Fibroblast of skin of right quadriceps (primary cell): ENCODE data around the gene TERB1.
"Not testable (repeated sequence)": the region's sequence is repeated elsewhere in the genome, so short reads cannot be mapped to it uniquely, and the experiment has no call there.

Experiments used
- DNase-seq: peaks from one replicate; pipeline ENCODE4 v3.0.0-alpha.2; 2013

The TERB1 gene

DNA sequence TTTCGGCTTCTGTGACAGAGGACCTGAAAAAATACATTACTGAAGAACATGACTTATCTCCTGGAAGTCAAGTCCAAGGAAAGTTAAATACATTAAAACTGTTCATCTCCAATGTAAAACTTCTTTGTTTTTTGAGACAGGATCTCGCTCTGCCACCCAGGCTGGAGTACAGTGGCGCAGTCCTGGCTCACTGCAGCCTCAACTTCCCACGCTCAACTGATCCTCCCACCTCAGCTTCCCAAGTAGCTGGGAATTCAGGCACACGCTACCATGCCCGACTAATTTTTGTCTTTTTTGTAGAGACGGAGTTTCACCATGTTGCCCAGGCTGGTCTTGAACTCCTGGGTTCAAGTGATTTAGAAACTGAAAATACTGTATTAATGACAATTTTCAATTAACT, 9.7 kb upstream of the TERB1 start:
- DNase-seq: no peak

DNA sequence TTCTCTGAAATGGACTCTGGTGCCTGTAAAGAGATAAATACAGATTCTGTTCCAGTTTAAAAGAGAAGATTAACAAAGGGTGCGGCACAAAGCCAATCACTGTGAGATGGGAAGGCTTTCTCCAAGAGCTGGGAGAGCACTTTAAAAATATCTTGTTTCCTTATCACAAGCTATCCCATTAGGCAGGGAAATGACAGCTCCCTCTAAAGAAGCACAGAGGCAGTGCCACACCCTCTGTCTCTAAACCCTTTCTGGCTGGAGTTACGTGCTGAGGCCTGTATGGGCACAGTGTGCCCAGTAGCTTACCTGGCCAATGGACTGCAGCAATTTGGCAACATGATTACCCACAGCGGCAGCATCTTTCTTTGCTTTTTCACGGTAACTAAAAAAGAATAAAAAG, 9.0 kb upstream of the TERB1 start:
- DNase-seq: no peak

DNA sequence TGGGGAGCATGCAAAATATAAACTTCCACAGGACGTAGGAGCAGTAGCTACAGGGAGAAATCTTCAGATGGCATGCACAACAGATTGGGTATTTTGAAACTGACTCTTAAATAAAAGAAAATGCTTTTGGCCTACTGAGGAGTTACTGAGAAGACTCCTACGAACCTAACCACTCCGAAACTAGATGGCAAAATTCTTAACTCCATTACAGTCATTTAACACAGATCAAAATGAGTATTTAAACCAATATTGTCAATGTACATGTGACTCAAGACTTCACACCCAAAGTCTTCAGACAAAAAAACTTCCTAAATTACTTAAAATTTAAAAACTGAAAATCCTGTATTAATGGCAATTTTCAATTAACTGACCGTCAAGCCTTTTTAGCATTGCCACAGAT, 8.4 kb upstream of the TERB1 start:
- no peak for DNase-seq

DNA sequence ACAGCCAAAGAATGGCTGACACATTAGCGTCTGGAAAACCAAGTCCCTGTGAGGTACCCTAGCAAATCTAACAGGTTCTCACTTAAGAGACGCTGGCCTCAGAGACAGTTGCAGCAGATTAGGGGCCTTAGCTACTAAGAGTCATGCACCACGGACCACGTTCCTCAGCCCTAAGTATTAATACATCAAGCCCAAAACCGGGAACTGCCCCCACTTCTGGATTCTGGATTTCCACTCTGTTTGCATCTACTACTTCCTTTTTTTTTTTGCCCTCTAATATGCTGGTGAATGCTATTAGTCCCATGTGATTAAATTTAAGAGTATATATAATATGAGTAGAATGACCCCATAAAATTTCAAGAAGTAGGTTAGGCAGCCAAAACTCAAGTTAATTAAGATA, 775 bp upstream of the TERB1 start:
- no peak for DNase-seq

DNA sequence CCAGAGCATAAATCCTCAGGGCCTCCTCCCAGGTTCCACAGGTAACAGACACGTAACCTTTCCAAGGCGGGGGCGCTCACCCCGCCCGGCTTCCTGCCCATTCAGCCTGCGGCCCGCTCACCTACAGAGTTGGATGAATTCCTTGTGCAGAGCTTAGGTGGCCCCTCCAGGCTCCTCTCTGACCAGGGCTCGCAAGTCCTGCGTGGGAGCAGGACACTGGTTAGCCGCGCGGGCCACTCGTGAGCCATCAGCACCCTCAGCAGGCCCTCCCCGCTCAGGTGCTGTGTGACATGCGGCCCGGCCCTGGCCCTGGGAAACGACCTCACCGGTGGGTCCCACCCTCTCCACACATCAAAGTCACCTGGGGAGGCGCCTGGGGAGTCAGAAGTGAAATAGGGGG, 528 bp downstream of the TERB1 start:
- DNase-seq: no peak

DNA sequence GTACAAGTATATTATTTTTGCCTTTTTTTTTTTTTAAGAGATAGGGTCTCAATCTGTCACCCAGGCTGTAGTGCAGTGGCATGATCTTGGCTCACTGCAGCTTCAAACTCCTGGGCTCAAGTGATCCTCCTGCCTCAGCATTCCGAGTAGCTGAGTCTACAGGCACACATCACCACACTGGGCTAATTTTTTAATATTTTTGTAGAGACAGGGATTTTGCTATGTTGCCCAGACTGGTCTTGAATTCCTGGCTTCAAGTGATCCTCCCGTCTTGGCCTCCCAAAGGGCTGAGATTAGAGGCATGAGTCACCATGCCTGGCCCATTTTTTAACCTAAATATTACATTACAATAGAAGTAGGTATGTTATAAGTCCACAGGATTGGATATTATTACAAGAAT, 3.2 kb downstream of the TERB1 start:
- DNase-seq: peak; percentile 40

DNA sequence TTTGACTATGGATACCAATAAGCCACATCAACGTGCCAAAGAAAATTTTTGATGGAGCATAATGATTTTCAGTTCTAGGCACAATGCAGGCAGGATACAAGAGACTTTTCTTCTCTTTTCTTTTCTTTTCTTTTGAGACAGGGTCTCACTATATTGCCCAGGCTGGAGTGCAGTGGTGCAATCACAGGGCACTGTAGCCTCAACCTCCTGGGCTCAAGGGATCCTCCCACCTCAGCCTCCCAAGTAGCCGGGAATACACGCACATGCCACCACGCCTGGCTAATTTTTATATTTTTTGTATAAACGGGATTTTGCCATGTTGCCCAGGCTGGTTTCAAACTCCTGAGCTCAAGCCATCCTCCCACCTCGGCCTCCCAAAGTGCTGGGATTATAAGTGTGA, 7.4 kb downstream of the TERB1 start:
- DNase-seq: not testable (repeated sequence)

DNA sequence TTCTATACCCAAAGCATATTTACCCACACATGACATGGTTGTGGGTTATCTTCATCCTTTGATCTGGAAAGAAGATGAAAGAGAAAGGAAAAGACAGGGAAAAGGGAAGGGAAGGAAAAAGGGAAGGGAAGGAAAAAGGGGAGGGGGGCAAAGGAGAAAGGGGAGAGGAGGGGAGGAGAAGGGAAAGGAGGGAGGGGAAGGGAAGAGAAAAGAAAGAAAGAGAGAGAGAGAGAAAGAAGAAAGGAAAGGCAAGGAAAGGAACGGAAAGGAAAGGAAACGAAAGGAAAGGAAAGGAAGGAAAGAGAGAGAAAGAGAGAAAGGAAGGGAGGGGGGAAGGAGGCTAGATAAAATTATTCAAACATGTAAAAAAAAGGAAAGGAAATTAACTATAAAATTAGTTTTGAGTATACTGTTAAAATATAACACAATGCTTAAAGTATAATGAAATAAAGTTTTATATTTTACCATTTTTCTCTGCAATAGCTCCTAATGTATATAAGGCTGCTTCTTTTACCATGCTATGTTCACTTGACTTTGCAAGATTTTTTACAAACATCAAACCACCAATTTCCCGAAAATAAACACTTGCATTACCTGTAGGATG, 11.2 kb downstream of the TERB1 start:
- DNase-seq: no peak

DNA sequence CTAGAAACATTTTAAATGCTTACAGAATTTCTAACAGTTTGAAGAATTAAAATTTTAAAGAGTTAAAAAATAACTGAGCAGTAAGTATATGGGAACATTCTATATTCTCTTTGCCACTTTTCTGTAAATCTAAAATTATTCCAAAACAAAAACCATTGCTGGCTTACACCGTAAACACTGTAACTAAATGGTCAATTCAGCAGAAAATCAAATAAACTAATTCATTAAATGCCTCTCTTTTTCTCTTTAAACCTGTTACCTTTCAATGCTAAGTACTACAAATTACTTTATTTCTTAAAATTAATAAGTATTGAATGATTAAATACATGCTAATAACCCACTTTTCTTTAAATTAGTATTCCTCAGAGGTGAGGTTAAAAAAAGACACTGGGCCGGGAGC, 14.0 kb downstream of the TERB1 start:
- DNase-seq: no peak

DNA sequence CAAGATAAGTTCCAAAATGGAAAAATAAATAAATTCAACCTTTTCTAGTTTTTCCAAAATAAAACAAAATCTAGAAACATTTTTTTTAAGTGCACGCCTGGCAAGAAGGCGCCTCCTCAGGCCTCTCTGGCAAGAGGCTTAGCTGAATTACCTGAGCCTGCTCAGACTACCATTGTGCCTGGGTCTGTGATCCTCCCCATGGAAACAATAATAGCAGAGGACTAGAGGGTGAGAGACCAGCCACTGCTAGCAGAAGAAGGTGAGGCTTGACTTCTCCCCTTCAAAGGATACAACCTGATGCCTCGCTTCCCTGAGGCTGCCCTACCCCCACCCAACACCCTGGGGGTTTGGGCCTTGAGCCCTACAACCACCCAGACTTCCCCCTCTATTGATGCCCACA, 14.8 kb downstream of the TERB1 start:
- no peak for DNase-seq

DNA sequence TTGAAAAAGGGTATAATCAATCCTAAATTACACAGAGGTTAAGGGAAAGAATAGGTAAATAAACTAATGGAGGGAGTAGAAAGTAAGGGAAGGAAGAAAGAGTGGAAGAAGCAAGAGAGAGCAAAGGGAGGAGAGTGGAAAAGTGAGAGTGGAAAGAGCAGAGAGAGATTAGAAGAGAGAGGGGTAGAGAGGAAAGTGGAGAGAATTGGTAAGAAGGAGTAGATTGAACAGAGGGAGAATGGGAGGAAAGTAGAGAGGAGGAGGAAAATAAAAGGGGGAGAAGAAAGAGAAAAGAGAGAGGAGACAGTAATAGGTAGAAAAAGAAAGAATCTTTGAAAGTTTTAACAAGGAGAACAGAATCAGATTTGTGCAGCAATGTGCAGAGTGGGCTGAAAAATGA, 24.9 kb downstream of the TERB1 start:
- no peak for DNase-seq

DNA sequence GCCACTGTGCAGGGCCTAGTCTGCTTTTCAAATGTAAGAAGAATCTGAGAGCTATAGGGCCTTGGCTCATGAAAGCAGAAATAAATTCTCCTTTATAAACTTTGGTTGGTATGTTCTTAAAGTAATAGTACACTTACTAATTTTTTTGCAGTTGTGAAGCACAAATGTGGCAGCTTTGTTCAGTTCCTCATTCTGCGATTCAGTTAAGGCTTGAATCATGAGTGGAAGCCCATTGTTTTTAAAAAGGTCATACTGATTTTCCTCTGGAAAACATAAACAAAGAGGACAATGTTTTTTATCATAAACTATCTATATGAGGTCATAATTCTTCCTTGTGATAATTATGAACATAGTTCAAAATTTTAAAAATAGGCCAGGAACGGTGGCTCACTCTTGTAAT, 26.4 kb downstream of the TERB1 start:
- DNase-seq: no peak

DNA sequence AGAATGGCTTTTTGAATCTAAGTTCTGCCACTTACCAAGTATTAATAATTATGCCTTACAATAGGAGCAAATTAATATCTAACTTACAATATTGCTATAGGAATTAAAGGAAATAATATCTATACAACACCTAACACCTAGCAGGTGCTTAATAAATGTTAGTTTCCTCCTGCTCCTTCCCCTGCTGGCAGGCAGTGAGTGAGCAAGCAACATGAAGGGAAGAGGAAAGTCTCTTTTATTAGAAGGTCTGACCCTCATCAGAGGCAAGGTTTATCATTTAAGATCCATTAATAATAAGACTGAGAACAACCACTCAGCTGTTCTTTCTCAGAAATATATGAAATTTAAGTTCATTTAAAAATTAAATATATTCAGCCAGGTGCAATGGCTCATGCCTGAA, 43.3 kb downstream of the TERB1 start:
- DNase-seq: no peak

DNA sequence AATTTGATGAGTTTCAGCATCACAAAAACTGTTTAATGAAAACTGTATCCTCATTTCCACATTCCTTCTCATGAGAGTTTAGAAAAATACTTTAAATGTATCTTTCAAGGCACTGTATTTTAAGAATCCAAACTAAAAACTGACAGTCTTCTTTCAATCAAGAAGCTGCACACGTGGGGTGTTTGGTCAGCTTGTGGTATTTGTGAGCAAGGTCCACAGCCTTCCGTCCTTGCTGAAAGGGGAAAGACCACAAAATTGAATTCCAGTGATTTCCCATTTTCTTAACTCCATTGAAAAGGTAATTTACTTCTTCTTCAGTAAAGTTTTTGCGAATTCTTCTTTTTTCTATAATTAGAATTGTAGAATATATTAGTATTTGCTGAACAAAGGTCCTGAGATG, 46.6 kb downstream of the TERB1 start:
- no peak for DNase-seq

DNA sequence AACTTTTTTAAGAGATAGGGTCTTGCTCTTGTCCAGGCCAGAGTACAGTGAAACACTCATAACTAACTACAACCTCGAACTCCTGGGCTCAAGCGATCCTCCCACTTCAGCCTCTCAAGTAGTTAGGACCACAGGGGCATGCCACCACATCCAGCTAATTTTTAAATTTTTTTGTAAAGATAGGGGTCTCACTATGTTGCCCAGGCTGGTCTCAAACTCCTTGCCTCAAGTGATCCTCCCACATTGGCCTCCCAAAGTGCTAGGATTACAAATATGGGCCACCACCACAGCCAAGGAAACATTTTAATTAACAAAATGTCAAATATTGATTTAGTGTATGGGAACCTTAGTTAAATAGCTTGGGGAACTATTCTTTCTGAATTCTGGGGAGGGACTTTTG, 47.2 kb downstream of the TERB1 start:
- no peak for DNase-seq

DNA sequence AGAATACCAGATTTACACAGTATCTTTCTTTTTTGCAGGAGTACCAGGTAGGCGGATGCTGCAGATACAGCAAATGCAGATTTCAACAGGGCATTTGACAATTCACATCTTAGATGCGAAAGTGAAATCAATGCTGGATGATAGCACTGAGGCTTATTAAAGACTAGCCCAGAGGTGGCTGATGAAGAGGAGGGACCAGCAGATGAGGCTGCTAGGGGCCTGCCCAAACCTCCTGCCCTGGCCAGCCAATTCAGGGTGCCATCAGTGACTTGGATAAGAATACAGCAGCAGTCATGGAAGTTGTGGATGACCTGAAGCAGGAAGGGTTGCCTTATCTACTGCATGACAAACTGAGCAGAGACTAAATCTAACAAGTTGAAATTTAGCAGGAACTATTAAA, 48.4 kb downstream of the TERB1 start:
- no peak for DNase-seq

DNA sequence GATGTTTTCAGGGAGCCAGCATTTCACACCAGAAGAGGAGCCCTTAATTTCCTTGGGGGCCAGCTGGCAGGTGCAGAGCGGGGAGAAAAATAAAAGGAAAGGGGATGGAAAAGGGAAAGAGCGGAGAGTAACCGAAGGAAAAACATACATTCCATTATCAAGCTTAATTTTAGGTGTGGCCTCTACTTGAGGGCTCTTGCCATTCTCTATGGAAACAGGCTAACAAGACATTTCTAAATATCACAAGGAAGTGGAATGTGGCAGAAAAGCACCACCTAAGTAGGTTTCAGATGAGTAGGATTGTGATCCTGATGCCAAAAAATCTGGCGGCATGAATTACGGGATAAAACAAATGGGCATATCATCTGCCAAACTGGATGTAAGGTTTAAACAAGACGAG, 49.0 kb downstream of the TERB1 start:
- no peak for DNase-seq

DNA sequence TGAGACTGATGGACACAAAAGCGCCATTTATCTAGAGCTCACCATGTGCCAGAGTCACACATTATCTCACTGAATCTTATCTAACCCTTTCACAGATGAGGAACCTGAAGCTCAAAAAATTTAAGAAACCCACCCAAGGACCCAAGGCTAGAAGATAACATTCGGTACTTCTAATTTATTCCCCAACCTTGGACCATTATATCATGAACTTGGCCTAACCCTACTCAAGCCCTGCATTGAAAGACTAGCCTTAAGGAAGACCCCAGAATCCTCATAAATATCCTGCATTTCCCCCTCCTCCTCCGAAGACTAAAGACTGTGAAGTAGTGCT, 49.4 kb downstream of the TERB1 start:
- DNase-seq: no peak

DNA sequence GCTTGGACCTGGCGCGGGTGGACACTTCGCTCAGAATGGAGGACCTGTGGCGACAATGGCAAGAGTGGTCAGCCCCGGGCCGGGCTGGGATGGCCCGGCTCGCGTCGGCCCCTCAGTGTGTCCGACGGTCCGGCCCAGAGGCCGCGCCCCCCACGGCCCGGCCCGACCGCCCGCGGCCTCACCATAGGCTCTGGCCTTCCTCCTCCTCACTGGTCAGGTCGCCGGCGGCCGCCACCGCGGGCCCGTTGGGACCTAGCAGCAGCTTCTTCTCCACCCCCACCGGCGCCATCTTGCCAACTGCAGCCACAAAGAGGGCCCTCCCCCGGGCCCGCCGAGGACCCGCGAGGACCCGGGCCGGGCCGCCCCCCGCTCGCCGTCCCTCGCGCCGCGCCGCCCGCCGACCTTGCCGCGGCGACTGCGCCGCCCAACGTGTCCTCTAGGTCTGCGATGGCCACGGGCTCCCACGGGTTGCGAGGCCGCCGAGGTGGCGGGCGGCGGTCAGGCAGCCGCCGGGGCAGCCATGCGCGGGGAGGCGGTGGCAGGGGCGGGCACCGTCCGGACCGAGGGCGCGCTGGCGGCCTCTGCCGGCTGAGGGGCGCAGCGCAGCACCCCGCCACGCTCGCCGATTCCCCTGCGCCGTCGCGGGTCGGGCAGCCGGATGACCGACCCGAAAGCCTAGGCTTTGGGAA, 49.9 kb downstream of the TERB1 start, which contains the start of gene DYNC1LI2:
DYNC1LI2 (minus strand) TSS at position 307 of the 689 bp plus-strand sequence; CDS start at position 289, 18 bp downstream.
- peak; percentile 68 for DNase-seq

DNA sequence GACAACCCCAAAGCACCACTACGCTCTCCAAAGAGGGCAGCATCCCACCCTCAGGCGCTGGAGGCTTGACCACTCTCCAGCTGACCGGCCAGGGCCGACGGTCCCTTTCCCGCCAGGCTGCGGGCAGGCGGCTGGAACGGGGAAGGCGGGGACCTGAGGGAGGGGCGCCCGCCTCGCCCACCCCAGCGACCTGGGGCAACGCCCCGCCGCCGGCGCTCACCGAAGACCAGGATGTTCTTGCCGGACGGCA, 50.4 kb downstream of the TERB1 start:
- no peak for DNase-seq

DNA sequence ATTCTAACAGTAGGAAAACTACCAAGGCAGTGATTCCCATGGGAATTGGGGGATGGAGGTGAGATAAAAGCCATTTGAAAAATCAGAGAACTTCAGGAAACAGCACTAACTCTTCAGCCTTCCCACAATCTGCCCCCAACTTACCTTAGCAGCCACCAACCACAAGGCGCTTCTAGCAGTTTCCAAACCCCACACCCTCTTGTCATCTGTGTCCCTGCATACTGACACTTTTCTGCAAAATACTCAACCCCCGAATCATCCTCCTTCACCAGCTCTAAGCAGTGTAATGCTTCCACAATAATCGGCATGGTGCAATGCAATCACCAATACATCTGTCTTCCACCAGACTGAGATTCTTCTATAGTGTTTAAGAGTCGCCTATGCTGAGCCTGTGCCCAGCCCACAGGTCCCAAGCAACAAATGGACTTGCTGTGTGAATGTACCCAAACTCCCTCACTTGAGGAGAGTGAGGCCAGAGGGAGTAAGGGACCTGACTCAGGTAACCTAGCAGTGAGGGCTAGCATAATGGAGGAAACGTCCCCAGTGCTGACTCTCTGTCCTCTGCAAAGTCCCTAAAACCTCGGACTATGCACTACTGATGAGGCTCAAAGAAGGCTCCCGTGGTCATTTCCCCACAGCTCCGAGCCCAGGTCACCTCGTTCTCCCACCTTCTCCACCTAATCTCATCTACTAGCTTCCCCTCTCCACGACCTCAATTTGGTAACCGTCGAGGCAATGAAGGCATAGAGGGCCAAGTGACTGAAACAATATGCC, 50.9 kb downstream of the TERB1 start:
- DNase-seq: peak; percentile 9

DNA sequence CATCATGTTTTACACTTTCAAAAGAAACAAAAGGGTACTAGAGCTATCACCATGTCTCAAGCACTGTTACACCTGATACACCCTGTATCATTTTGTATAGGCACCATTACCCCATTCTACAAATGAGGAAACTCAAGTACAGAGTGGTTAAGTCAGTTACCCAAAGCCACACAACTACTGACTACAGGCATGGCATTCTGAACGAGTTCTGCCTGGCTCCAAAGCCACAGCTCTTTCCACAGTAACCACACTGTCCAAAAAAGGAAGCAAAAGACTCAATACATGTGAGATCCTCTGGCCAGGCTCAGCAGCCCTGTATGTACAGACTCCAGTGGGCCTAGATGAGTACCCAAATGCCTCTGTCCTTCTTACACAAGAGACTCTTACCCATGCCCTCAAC, 54.7 kb downstream of the TERB1 start:
- no peak for DNase-seq

DNA sequence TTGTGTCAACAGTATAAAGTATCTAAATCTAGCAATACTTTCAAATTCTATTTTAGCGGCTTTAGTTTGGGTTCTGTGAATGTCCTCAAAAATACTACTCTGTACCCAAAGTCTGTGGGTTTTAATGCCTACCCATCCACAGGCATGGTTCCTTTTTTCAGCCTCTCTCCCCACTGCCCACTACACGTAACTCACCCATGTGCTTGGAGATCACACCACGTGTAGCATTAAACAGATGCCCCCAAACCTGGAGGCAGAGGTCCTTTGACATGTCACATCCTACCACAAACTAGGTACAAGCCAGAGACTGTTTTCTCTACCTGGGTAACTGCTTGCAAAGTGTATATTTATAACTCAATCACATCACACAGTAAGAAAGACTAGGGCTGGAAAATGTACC, 55.3 kb downstream of the TERB1 start:
- no peak for DNase-seq

DNA sequence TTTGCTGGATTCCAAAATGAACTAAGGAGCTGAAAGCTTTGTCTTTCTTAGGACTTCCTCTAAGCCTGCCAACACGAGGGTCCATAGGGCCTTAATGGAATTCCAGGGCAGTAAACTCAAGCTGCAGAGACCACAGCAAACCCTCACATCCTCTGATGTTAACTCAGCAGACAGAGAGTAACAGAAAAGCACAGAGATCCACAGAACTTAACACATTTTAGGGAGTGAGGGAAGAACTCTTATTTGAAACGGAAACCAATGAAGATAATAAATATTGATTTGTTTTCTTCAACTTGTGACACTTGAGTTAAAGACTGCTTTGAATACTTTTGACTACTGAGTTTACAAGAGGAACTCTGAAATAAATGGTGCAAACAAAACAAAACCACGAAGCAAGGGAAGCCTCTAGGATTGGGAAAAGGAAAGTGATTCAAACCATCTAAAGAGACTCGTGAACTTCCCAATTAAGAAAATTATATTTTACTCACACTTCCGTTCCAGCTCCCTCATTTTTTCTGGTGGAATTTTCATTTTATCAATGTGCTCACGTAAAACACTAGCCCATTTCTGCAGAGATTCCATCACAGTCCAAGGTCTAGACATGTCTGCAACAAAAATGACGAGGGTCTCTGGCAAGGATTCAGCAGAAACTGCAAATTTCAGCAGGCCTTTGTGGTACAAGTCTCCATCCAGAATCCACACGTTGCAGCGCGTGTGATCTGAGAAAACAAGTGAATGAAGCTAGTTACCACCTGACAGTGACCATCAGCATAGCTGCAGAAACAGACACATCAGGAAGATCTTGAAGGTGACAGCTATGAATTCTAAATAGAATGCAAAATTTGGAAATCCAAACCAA, 59.2 kb downstream of the TERB1 start:
- DNase-seq: peak; percentile 43
